Activated naive CD4-positive, alpha-beta T cell treated with anti-CD3 and anti-CD28 coated beads, Interleukin-2, amount 50 U/mL, for 72 hours (primary cell): ENCODE measurements around the gene FNDC5. TPM values are rescaled to one million over a fixed set of nuclear protein-coding genes. Genes with fewer than 3 reads are reported as not detected.

ENCODE experiments used
- ATAC-seq, 2 donors: fragments of 150-1000 bp; cut with Tn5 transposase; 2 replicates each; pipeline ENCODE4 v1.10.0; 2021; ENCODE audit warnings: mild to moderate bottlenecking in 2 of 2, moderate library complexity in 2 of 2
- DNase-seq, 2 donors: peaks; one replicate each; pipeline ENCODE4 v3.0.0; 2021 to 2022; ENCODE audit warnings: low spot score in 2 of 2
- H3K27ac Mint-ChIP-seq, 2 donors: one replicate each; pipeline ENCODE4 v1.8.0; 2022; ENCODE audit warnings: mild to moderate bottlenecking in 2 of 2, mixed read lengths in 2 of 2
- H3K36me3 Mint-ChIP-seq, 2 donors: one replicate each; pipeline ENCODE4 v1.8.0; 2022; ENCODE audit warnings: mixed read lengths in 2 of 2
- H3K9me3 Mint-ChIP-seq, 2 donors: one replicate each; pipeline ENCODE4 v1.8.0; 2022; ENCODE audit warnings: mixed read lengths in 2 of 2
- total RNA-seq, 2 donors: library from RNA; stranded (reverse); gene quantifications; one replicate each; pipeline ENCODE4 v1.2.3, GENCODE V29; 2022

Gene FNDC5
- total RNA-seq, 2 donors from 2014 or later = not detected

DNA sequence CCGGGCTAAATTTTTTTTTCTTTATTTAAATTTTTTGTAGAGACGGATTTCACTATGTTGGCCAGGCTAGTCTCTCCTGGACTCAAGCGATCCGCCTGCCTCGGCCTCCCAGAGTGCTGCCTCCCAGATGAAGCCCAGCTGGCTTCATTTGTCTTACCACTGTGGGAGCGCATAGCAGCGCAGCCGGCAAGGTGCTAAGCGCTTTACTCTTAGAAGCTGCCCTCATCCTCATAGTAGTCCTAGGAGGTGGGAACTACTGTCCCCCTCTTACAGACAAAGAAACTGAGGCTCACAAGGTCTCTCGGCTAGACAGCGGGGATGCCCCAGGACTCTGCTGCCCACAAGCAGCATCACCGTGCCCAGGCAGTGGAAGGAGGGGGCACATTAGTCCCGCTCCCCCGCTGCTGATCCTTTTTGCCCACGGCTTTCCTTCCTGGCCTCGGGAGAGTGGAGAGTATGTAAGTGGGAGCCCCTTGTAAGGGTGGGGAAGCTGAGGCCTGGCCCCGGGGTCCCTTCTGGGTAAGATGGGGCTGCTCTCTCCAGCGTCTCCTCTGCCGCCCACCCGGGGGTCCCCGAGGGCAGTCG, 29.8 kb upstream of the FNDC5 start:
- Mint-ChIP-seq H3K36me3 (no peaks in the 10 kb centered on the region), H3K27ac (no peak overlapping the region), H3K9me3 (no peaks in the 10 kb centered on the region)
- ATAC-seq (no peak), DNase-seq (no peak)

DNA sequence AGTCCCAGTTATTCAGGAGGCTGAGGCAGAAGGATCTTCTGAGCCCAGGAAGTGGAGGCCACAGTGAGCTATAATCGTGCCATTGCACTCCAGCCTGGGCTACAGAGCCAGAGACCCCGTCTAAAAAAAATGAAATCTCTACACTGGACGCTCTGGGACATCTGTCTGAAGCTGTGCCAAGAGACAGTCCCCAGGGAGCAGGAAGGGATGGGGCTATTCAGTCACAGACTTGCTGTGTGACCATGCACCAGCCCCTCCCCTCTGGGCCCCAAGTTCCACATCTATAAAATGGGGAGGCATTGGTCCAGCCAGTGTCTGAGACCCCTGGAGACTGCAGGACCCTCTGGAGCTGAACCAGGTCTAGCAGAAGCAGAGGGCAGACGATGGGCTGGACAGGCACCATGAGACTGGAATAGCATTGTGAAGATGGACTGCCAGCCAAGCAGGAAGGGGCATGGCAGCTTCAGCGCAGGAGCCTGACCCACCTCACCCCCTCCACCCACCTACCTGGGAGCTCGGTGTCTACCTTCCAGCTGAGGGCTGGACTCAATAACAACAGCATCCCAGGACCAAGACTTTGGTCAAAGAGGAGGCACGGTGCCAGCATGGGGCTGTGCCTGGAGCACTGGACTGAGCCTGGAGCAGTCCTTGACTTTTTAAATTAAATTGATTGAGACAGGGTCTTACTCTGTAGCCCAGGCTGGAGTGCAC, 29.0 kb upstream of the FNDC5 start:
- no peaks in the 10 kb centered on the region for H3K9me3 Mint-ChIP-seq
- DNase-seq (no peak), ATAC-seq (no peak)
- H3K27ac Mint-ChIP-seq = no peak overlapping the region
- no peaks in the 10 kb centered on the region for H3K36me3 Mint-ChIP-seq

DNA sequence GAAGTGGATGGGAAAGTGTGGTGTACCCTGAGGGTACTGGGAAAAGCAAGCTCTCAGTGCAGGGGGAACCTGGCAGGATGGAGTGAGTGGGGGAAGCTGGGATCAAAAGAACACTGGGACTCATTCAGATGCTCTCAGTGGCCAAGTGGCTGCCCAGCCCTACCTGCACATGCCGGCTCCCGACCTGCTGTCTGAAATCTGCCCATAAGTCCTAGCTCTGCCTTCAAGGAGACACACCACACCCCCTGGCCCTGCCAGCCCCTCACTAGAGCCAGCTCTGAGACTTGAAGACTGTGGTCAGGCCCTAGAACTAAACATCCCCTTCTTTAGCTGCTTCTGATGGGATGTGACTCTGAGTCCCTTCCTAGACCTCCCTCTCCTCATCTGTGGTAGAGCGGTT, 28.2 kb upstream of the FNDC5 start:
- H3K36me3 Mint-ChIP-seq = no peaks in the 10 kb centered on the region
- no peak for ATAC-seq

DNA sequence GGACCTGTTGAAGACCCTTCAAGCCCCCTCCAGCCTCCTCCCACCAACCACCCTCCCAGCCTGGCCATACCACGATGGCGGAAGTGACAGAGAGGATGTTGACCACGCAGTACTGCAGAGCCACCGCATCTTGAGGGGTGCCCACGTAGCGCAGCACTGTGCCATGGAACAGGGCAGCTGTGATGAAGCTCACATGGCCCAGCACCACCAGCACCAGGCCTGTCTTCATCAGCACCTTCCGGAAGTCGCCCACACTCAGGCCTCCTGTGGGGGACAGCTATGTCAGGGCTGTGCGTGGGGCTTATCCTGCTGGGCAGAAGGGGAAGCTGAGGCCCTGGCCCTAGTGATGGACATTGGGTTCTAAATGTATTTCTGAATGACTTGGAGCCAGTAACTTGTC, 27.3 kb upstream of the FNDC5 start:
- Mint-ChIP-seq H3K9me3 (no peaks in the 10 kb centered on the region), H3K36me3 (no peaks in the 10 kb centered on the region), H3K27ac (no peak overlapping the region)
- DNase-seq (no peak), ATAC-seq (no peak)

More for the DNA sequence above, 28.2 kb upstream of the FNDC5 start:
- DNase-seq = no peak
- Mint-ChIP-seq H3K9me3 (no peaks in the 10 kb centered on the region), H3K27ac (no peak overlapping the region)

DNA sequence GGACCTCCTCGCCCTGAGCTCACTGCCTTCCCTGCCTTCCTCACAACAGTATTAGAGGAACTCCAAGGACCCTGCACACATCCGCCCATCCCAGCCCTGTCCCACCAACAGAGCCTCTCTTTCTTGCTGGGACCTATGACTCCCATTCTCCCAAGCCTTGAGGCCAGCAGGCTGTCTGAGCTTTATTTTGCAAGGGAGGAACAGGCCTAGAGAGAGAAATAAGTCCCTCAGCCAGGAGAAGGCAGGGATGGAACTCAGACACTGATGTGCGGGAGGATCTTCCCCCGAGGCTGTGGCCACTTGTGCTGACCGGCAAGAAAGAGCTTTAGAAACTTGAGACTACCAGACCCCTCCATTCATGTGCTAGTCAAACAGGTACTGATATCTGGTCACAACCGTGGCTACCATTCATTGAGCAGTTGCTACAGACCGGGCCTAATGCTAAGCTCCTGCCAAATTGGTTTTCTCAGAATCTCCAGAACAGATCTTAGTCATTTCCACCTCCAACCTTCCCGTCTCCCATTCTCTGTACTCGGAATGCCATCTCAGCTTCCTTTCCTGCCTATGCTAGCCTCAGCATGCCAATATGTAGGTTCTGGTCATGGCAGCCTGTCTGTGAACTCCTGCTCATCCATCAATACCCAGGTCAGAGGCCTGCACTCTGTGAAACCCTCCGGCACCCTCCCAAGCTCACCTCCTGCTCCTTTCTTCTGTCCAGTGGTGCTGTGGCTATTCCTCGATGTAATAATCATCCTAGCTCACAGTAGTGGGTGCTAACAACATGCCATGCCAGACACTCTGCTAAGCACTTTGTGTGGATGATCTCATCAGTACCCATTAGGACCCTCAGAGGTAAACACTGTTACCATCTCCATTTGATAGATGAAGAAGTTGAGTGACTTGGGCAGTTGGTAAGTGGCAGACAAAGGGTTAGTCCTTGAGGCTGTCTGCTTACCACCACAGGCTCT, 26.7 kb upstream of the FNDC5 start:
- H3K36me3 Mint-ChIP-seq = no peaks in the 10 kb centered on the region
- no peak for DNase-seq

DNA sequence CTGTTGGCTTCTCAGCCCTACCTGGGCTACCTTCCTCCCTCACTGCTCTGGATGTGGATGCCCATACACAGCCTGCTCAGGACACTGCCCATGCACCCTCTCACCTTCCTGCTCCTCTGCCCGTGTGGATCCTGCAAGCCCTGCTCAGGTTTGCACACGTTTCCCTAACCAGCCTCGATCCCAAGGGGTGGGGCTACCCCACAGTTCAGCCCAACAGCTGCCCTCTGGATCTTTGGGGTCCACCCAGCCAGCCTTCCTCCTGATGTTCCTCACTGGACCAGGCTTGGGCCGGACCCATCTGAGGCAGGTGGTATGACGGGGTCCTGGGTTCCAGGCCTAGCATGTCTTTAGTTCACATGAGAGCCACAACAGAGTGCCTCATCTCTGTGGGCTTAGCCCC, 25.7 kb upstream of the FNDC5 start:
- no peaks in the 10 kb centered on the region for H3K9me3 Mint-ChIP-seq
- ATAC-seq (no peak), DNase-seq (no peak)
- peaks cover 0 to 5% of the 10 kb centered on the region in 2 donors for H3K36me3 Mint-ChIP-seq
- H3K27ac Mint-ChIP-seq = peak overlapping the region in 1 of 2 donors; percentile 58

More for the DNA sequence above, 26.7 kb upstream of the FNDC5 start:
- no peak for ATAC-seq
- Mint-ChIP-seq H3K27ac (no peak overlapping the region), H3K9me3 (no peaks in the 10 kb centered on the region)

DNA sequence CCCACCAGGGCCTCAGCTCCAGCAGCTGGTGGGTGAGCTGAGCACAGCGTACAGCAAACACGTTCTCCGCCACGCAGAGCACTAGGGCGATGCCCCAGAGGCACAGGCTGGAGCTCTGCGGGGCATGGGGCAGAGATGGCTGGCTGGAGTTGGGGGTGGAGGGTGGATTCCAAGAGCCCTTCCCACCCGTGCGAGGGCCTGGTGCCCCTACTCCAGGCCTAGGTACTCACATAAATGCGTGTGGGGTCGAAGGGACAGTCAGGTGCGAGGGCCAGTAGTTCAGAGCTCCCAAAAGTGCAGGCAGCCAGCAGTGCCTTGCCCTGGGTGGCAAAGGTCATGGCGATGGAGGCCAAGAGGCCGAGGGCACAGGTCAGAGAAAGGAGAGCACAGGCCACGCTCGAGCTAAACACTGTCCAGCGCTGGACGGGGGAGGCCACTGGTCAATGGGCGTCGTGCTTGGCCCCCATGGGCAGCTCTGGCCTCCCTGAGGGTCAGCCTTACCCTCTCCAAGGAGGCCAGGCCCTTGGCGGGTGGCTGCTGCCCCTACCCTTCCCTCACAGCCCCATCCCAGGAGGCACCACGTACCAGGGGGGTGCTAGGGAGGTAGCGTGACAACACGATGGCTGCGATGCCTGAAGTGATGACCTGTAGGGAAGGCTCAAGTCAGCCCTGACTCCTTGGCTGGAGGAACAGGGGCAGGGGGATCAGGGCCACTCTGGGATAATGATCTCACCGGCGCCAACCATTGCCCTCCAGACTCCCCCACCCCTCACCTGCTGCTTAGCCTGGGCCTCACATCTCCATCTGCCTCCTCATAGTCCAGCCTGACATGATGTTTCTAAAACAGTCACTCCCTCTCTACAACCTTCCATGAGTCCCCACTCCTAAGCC, 24.9 kb upstream of the FNDC5 start:
- H3K9me3 Mint-ChIP-seq = no peaks in the 10 kb centered on the region
- DNase-seq = no peak
- H3K36me3 Mint-ChIP-seq = peaks cover 0 to 5% of the 10 kb centered on the region in 2 donors
- ATAC-seq = no peak
- H3K27ac Mint-ChIP-seq = no peak overlapping the region

DNA sequence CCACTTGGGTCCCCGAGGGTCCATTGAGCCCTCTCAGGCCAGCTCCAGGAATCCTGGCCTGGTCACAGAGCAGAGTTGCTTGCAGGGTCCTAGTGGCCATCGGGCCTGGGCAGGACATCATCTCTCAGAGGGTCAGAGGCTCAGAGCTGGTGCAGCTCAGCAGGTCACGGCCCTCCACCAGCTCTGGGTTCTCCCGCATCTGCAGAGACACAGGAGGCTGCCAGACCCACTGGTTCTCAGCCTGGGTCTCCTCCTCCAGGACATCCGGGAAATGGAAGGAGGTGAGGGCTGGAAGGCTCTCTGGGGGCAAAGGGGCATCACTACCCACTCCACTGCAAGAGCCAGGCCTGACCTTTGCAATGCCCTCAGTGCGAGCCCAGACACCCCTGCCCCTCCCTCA, 24.0 kb upstream of the FNDC5 start:
- ATAC-seq = no peak
- peaks cover 0 to 5% of the 10 kb centered on the region in 2 donors for H3K36me3 Mint-ChIP-seq
- no peak overlapping the region for H3K27ac Mint-ChIP-seq
- no peaks in the 10 kb centered on the region for H3K9me3 Mint-ChIP-seq
- no peak for DNase-seq

DNA sequence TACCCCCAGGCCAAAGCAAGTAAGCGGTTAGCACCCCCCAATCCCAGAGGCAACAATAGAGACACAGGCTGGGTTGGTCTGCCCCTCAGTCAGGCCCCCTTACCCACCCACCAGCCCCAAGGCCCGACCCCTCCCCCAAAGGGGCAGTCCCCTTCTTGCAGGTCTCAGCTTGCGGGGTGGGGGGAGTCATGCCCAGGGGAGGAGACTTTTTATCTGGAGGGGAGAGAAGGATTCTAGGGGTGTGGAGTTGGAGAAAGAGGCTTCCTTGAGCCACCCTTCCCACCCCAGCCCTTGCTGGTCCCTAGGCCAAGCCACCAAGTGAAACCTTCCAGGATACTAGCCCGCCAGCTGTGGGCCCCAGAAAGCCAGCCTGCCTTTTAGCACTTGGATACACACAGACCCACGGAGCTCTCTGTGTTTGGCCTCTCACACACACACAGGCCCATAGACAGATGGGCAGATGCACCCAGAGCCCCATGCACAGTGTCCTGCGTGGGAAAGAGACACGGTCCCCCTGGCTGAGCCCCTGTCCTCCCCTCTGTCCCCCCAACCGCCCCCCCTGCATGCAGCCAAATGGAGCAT, 23.4 kb upstream of the FNDC5 start:
- ATAC-seq = no peak
- Mint-ChIP-seq H3K36me3 (peaks cover 0 to 5% of the 10 kb centered on the region in 2 donors), H3K9me3 (no peaks in the 10 kb centered on the region), H3K27ac (no peak overlapping the region)
- no peak for DNase-seq

DNA sequence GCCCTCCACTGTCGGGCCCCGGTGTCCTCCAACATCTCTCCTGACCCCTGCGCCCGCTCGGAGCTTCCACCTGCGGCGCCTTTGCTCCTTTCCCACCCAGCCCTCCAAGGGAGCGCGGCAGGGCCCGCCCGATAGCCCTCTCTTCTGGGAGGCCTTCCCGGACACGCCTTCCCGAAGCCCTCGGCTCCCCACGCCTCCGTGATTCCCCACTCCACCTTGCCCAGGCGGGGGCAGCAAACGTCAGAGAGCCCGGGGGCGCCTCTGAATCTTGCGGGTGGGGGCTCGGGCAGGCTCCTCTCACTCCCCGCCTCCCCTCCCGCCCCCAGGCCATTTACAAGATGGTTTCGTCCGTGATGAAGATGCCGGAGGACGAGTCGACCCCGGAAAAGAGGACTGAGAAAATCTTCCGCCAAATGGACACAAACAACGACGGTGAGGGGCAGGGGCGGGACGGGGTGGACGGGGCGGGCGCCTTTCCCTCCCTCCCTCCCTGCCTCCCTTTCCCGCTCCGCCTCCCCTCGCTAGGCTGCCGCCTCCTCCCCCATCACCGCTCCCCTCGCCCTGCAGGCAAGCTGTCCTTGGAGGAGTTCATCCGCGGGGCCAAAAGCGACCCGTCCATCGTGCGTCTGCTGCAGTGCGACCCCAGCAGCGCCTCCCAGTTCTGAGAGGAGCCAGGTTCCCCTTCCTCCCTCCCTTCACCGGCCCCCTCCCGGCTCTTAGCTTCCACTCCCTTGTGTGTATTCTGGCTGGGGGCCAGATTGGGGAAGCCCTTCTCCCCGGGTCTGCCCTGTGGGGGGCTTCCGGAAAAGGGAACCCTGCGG, 22.7 kb upstream of the FNDC5 start:
- DNase-seq = no peak
- Mint-ChIP-seq H3K36me3 (peaks cover 0 to 5% of the 10 kb centered on the region in 2 donors), H3K9me3 (no peaks in the 10 kb centered on the region)

DNA sequence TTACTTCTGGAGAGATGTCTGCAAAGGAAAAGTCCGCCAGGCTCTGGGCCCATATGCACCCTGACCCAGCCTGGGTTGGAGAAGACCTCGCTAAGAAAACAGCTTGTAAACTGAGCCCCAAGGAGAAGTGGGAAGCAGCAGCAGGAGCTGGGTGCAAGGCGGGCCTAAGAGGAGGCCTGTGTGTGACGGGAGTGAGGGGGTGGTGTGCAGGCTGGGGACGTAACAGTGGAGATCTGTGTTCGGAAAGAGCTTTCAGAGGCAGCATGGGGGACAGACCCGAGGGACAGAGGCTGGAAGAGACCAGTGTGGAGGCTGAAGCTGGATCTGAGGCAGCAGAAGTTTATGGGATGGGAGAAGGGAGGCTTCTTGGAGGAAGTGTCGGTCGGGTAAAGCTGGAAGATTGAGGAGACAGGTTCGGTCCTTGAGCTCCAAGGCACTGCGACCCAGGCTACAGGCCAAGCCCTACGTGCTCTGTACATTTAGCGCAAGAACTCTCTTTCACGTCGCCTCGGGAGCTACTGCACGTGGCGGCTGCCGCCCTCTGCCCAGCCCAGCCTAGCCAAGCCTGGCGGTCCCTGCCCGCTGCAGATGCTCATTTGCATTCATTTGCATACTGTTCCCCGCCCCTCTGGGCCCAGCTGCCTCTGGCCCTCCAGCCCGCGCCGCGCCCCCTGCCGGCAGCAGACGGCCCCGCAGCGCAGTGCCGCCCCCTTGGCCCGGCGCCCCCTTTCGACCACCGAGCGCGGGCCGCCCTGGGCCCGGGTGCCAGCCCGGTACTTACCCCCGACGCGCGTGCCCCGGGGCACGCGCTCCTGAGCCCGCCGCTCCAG, 21.9 kb upstream of the FNDC5 start:
- Mint-ChIP-seq H3K36me3 (peaks cover 0 to 5% of the 10 kb centered on the region in 2 donors), H3K9me3 (no peaks in the 10 kb centered on the region), H3K27ac (no peak overlapping the region)
- peak; percentile 59 to 86 for ATAC-seq
- DNase-seq = peak in 1 of 2 donors; percentile 75

More for the DNA sequence above, 22.7 kb upstream of the FNDC5 start:
- peak; percentile 8 to 25 for ATAC-seq
- no peak overlapping the region for H3K27ac Mint-ChIP-seq

DNA sequence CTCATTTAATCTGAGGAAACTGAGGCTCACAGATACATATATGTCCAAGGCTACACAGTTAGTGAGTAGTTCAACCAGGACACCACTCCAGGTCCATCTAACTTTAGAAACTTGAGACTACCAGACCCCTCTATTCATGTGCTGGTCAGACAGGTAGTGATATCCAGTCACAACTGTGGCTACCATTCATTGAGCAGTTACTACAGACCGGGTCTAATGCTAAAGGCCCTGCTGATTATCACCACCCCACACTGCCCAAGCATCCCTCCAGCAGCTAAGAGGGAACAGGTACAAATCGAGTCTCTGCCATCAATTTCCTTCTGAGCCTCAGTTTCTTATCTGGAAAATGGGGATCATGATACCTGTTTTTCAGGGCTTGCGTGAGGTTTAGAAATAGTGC, 20.9 kb upstream of the FNDC5 start:
- no peak for ATAC-seq
- Mint-ChIP-seq H3K9me3 (no peaks in the 10 kb centered on the region), H3K27ac (no peak overlapping the region), H3K36me3 (peaks cover 0 to 5% of the 10 kb centered on the region in 2 donors)
- DNase-seq = no peak

DNA sequence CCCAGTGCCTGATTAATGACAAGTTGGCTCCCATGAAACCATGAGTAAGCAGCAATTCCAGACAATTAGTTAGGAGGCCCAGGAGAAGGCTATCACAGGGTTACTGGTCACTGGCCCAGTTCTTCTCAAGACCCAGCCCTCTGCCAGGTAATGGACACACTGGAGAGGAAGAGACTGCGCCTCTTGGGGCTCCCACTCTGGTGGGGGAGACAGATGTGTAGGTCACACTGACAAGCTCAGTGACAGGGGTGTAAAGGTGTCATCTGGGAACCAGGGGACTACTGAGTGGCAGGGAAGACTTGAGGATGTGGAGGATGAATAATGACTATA, 20.5 kb upstream of the FNDC5 start:
- DNase-seq (no peak), ATAC-seq (no peak)
- H3K36me3 Mint-ChIP-seq = peaks cover 0 to 5% of the 10 kb centered on the region in 2 donors
- H3K9me3 Mint-ChIP-seq = no peaks in the 10 kb centered on the region
- no peak overlapping the region for H3K27ac Mint-ChIP-seq

DNA sequence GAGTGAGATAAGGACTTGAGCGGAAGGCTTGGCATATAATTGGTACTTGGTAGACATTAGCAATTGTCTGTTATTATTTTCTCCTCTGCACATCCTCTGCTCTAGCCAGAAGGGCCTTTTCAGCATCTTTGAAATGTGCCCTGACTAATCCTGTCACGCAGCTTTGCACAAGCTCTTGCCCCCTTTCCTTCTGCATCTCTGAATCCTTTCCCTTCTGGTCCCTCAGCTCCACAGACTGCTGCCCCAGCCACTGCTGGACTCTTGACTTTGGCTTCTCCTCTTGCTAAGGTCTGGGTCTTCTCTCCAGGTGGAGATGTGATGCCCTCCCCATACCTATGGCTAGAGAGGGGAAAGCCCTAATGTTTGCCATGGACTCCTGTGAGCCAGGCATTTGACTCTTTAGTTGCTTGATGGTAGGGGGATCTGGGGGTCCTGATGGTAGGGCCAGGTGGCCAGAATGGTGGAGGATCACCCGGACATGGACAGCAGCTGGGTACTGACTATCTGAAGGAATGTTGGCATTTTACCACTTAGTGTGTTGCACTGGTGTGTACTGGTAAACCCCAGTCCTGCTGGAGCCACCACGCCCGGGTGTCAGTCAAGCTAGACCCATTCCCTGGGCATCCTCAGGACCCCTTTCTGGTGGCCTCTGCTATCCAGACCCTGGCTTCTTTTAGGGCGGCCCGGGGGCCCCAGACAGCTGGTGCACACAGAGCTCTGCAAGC, 20.0 kb upstream of the FNDC5 start:
- DNase-seq (no peak), ATAC-seq (no peak)
- Mint-ChIP-seq H3K36me3 (peaks cover 0 to 5% of the 10 kb centered on the region in 2 donors), H3K9me3 (no peaks in the 10 kb centered on the region), H3K27ac (no peak overlapping the region)
